HG02840 (cell line): Measurements from ENCODE around the gene AP4E1.
"Not testable (repeated sequence)": the region's sequence is repeated elsewhere in the genome, so short reads cannot be mapped to it uniquely, and the experiment has no call there.

Experiments
- ATAC-seq: cut with Tn5 transposase; IDR thresholded peaks from one replicate; pipeline ENCODE4 v1.9.1; 2021; ENCODE audit warnings: mild to moderate bottlenecking, moderate library complexity, moderate number of reproducible peaks; ENCODE audit not compliant: unreplicated experiment, low FRiP score

Gene AP4E1

GRCh38 chr15:50908209-50909009 lies at the start of gene AP4E1:
AP4E1 (plus strand) TSS chr15:50908683; CDS start chr15:50908779, 96 bp downstream.
- peak; percentile 59 for ATAC-seq

- no peak for ATAC-seq
These were observed 47.7 kb upstream of the AP4E1 start for GRCh38 chr15:50860824-50861223.

- no peak for ATAC-seq
These were observed 45.9 kb upstream of the AP4E1 start for GRCh38 chr15:50862553-50862952.

- no peak for ATAC-seq
These were observed 43.6 kb upstream of the AP4E1 start for GRCh38 chr15:50864873-50865272.

- no peak for ATAC-seq
These were observed 42.7 kb upstream of the AP4E1 start for GRCh38 chr15:50865515-50866353.

- ATAC-seq, result no peak
These were observed 36.7 kb upstream of the AP4E1 start for GRCh38 chr15:50871832-50872231.

GRCh38 chr15:50872832-50873426 lies 35.6 kb upstream of the AP4E1 start:
- no peak for ATAC-seq

- no peak for ATAC-seq
These were observed 34.5 kb upstream of the AP4E1 start for GRCh38 chr15:50873935-50874361.

- ATAC-seq, result not testable (repeated sequence)
These were observed 33.2 kb upstream of the AP4E1 start for GRCh38 chr15:50875238-50875637.

GRCh38 chr15:50876260-50876988 lies 32.1 kb upstream of the AP4E1 start:
- no peak for ATAC-seq

- ATAC-seq, result no peak
These were observed 31.5 kb upstream of the AP4E1 start for GRCh38 chr15:50876989-50877360.

- peak; percentile 45 for ATAC-seq
These were observed 29.4 kb upstream of the AP4E1 start for GRCh38 chr15:50879016-50879617.

- ATAC-seq, result no peak
These were observed 28.3 kb upstream of the AP4E1 start for GRCh38 chr15:50880206-50880605.

GRCh38 chr15:50880651-50881114 lies 27.8 kb upstream of the AP4E1 start:
- no peak for ATAC-seq

GRCh38 chr15:50881121-50882048 lies 27.1 kb upstream of the AP4E1 start:
- no peak for ATAC-seq

- ATAC-seq, result no peak
These were observed 24.6 kb upstream of the AP4E1 start for GRCh38 chr15:50883903-50884302.

- ATAC-seq, result no peak
These were observed 23.9 kb upstream of the AP4E1 start for GRCh38 chr15:50884540-50884939.

GRCh38 chr15:50886139-50886467 lies 22.4 kb upstream of the AP4E1 start:
- ATAC-seq, result no peak
